GM18867 (cell line): Measurements from ENCODE around the gene CHTF18.
"Not testable (repeated sequence)": the region's sequence is repeated elsewhere in the genome, so short reads cannot be mapped to it uniquely, and the experiment has no call there.

Experiments
- ATAC-seq: cut with Tn5 transposase; IDR thresholded peaks from one replicate; pipeline ENCODE4 v1.9.1; 2021; ENCODE audit warnings: mild to moderate bottlenecking, moderate library complexity; ENCODE audit not compliant: unreplicated experiment

The CHTF18 gene

DNA sequence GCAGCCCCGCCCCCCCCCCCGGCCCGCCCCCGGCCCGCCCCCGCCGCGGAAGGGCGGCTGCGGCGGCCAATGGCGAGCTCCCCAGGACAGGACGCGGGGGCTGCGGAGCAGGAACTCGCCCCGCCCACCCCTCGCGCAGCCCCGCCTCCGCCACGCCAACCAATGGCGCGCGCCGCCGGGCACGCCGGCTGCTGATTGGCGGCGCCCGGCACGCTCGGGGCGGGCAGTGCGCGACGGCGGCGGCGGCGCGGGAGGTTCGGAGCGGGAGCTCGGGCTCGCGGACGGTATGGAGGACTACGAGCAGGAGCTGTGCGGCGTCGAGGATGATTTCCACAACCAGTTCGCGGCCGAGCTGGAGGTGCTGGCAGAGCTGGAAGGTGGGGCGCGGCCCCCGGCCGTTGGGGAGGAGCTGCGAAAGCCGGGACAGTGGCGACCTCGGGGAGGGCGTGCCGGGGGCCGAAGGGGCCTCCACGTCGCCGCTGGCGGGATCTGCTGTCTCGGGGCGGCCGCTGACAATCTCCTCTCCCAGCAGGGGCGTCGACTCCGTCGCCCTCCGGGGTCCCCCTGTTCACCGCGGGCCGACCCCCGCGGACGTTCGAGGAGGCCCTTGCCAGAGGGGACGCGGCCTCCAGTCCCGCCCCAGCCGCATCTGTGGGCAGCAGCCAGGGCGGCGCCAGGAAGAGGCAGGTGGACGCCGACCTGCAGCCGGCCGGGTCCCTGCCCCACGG, at the start of gene CHTF18:
CHTF18 (plus strand) TSS at position 222 of the 728 bp plus-strand sequence; CDS start at position 287, 65 bp downstream.
- ATAC-seq = peak; percentile 67

DNA sequence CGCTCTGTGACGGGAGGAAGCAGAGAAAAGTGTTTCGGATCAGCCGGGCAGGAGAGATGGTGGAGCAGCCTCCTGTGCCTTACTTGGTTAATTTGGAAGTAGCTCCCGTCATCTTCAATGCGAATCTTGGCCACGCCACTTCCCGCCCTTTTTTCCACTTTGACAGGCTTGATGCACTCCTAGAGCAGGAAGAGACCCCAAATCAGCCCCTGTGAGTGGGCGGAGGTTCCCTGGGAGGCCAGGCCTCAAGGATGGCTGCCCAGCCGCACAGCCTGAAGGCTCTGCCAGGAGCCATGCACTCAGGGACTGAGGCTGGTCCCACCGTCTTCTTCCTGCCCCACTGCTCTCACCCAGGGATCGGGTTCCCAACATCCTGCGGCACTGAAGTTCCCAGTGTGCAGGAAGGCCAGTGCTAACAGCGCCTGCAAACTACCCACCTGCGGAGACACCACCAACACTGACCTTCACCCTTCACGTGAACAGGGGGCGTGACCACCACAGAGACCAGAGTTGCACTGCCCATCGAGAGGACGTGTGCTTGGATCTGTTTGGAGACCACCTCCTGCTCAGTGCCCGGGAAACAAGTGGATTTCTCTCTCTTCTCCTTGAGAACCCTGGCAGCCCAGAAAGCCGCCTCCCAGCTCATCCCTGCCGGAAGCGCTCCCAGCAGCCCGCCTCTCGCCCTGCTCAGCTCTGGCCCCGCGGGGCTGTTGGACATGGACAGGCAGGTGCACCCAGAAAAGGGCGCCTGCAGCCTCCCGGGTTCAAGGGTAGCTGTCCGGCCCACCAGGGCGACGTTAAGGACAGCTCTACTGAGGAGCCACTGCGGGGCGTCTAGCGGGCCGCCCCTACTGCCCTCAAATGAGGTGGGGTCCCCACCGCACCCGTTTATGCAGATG, 48.6 kb upstream of the CHTF18 start:
- no peak for ATAC-seq

DNA sequence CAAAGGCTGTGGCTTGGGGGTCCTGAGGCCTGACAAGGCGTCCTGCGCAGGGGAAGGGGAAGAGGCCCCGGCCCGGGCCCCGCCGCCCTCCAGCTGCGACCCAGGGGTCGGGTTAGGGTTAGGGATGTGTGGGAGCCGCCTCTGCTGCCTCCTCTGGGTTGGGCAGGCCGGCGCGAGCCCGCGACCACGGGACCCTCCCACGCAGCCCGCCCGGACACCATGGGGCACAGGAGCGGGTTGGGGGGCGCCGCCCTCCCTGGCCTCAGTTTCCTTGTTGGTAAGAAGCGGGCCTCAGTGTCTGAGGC, 48.0 kb upstream of the CHTF18 start:
- ATAC-seq = peak; percentile 10

DNA sequence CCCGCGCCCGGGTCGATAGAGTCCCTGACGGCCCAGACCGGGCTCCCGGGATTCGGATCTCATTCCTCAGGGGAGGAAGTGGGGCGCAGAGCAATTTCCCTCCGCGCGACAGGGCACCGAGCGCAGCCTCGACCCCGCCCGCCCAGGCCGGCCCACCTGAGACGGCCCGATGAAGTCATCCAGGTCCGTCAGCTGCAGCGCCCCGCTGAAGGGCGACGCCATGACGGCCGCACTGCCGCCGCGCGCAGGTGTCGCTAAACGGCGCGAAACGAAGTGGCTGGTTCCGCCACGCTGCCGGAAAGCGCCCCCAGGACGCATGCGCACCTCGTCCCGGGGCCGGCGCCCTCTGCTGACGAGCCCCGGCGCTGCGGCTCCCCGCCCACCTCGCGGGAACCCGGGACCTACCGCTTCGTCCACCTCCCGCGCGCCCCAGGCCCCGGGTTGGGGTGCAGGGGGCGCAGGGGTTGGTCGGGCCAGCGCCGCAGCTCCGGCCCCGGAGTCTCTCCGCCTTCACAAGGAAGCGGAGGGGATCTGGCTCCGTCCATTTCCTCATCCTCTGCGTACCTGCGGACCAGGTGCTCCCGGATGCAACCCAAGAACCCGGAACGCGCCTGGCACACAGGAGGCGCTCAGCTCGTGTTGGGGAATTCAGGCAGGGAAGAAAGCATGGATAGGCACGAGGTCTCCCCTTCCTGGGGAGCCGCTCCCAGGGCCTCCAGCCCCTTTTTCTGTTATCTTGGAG, 47.5 kb upstream of the CHTF18 start, which contains the start of gene CIAO3:
CIAO3 (minus strand) TSS at position 234 of the 742 bp plus-strand sequence; CDS start at position 222, 12 bp downstream.
- ATAC-seq = peak; percentile 68

DNA sequence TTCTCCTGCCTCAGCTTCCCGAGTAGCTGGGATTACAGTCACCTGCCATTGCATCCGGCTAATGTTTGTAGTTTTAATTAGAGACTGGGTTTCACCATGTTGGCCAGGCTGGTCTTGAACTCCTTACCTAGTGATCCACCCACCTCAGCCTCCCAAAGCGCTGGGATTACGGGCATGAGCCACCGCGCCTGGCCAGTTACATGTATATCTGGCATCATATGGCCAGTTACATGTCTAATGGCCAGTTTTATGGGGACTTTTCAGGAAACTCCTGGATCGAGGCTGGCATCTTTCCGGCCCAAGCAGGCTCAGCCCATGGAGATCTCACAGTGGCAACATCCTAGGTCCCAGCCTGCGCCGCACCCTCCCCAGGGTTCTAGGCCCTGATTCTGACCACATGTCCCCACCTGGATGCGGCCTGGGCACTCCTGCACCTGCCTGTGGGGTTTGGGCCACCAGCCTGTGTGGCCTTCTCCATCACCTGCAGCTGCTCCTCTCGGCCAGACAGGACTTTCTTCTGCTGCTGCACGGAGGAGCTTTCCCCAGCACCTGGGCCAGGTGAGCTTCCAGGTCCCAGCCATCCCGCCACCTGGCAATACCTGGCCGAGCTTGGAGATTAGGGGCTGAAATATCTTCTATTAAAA, 46.3 kb upstream of the CHTF18 start:
- ATAC-seq = no peak

DNA sequence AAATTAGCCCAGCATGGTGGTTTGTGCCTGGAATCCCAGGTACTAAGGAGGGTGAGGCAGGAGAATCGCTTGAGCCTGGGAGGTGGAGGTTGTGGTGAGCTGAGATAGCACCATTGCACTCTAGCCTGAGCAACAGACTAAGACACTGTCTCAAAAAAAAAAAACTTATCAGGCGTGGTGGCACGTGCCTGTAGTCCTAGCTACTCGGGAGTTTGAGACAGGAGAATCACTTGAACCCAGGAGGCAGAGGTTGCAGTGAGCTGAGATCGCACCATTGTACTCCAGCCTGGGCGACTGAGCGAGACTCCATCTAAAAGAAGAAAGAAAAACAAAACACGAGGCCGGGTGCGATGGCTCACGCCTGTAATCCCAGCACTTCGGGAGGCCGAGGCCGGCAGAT, 45.5 kb upstream of the CHTF18 start:
- ATAC-seq = not testable (repeated sequence)

DNA sequence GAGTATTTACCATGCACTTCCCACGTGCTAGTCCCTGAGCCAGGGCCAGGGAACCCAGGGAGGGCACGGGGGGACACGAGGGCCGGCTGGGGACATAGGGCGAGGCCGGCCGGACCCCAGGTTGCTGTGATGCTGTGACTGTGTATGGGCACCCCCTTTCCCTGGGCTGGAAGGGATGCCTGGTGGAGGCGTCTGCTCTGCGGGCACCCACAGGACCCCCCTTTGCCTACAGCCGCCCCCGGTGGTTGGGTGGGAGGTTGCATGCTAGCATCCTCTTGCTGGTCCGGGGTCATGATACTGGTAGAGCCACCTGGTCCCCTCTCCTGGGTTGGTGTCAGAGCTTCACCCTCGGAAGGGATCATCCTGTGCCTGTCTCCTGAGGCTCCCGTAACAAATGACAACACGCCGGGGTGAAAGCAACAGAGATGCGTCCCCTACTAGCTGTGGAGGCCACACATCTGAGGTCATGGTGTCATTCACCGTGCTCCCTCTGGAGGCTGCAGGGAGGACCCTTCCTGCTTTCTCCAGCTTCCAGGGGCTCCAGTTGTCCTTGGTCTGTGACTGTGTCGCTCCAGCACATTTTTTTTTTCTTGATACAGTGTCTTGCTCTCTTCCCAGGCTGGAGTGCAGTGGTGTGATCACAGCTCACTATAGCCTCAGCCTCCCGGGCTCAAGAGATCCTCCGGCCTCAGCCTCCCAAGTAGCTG, 44.5 kb upstream of the CHTF18 start:
- no peak for ATAC-seq

DNA sequence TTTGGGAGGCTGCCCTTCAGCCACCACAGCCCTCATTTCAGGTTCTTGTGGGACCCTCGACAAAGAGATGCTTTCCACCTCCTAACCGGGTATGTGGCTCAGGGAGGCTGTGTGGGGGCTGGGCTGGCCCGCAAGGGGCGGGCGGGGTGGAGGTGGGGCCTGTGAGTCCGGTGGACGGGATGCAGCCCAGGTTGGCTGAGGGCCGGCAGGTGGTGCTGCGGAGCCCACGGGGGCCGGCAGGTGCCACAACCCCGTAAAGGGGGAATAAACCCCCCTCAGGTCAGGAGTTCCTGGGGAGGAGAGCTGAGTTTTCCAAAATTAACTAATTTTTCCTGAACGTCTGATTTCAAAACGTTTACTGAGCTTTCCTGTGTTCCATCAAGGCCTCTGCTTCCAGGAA, 42.7 kb upstream of the CHTF18 start:
- ATAC-seq = no peak

DNA sequence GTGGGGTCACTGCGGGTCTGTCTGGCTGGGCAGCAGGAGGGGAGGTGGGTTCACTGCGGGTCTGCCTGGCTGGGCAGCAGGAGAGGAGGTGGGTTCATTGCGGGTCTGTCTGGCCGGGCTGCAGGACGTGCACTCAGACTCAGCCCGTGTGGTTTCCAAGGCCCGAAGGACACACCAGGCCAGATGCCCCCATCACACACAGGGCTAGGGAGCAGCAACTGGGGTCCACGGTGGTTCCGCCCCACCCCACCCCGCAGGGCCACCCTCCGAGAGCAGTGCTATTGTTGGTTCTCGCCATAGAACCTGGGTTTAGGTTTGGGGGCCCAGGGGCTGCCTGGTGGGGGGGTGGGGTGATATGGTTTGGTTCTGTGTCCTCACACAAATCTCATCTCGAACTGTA, 41.8 kb upstream of the CHTF18 start:
- ATAC-seq = no peak

DNA sequence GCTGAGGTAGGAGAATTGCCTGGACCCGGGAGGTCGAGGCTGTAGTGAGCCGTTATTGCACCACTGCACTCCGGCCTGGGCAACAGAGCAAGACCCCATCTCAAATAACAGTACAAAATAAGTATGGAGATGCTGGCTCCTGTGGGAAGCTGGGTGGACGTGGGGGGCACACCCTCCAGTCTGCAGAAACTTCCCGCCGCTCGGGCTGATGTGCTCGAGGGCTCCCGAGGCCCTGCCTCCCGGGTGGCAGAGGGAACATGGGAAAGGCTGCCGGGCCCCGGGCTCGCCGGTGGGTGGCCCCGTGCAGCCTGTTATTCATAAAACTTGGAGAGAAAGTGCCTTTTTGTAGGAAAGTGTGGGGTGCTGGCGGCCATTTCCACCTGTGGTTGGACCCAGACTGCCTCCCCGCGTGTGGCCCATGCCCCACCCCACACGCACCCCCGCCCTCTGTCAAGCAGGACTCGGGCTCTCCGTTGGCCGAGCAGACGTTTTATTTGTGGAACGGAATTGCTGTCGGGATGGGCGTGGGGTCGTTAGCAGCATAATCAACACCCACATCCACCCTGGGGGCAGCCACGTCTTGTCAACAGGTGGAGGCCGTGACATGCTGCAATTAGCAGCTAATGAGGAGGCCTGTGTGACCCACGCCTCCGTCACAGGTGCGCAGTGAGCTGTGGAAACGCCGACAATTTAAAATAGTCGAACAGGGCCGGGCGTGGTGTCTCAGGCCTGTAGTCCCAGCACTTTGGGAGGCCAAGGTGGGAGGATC, 40.3 kb upstream of the CHTF18 start:
- no peak for ATAC-seq

DNA sequence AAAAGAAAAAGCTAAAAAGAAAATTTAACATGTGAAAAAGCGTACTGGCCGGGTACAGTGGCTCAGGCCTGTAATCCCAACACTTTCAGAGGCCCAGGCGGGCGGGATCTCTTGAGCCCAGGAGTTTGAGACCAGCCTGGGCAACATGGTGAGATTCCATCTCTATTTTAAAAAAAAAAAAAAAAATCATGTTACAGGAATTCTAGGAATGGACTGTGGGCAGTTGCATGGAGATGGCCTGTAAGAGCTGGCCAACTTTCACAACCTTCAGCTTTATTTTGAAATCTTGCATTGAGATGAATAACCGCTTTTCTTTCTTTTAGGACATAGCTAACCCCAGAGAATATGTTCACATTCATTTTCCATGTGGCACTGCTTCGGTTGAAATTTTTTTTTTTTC, 39.4 kb upstream of the CHTF18 start:
- ATAC-seq = no peak

DNA sequence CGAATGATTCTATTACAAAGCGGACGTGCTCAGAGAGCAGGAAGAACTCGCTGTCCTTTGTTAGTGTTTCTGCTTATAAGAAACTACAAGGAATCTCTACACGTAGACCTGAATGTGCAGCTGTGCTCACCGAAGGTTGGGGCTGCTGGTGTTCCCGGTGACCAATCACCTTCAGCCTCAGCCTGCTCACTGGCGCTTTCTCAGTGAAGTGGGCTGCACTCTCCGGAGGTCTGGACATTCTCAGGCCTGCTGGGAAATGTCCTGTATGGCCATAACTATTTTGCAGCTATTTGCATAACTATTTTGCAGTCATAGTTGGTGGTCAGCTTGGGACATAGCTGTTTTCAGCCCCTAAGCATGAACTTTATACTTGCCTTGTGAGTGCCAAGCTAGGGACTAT, 37.9 kb upstream of the CHTF18 start:
- ATAC-seq = no peak

DNA sequence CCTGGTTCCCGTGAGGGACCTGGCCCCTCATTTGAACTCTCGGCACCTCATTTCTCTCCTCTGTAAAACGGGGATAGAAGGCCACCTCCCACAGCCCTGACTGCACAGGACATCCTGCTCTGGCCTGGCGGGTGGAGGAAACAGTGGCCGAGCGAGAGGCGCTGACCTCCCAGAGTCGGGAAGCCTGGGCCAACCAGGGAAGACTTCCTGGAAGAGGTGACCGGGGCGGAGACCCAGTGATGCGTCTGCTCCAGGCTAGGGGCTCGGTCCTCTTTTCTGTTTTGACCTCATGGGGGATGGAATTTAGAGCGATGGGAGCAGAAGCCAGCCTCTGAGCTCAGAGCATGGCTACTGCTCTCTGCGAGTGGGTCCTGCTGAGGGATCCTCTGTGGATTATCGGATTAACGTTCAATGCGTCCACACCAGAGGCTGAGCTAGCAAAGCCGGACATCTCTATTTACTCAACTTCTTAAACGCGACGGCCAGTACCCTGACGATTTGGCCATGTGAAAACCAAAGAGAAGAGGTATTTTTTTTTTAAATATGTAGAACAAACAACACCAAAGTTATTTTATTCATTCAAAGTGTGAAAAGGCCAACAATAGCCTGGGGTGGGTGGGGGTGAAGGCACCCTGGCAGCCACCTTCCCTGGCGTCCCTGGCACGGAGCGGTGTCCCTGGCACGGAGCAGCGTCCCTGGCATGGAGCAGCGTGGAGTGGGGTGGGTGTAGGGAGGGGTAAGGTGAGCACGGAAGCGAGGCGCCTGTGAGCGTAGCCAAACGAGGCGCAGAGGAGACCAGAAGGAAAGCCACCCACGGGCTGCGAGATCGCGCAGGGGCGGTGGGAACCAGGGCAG, 37.0 kb upstream of the CHTF18 start:
- no peak for ATAC-seq

DNA sequence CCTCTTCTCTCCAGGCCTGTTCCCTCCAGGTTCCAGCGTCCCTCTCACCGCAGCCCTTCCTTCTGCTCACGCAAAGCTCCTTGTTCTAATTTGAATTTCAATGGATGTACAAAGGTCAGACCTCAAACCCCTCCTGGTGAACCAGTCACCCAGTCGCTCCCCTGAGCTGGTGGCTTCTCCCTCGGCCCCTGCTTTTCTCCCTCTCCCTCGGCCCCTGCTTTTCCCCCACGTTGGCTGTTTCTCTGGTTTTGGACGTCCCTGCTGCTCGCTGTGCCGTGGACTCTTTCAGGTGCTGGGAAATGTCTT, 36.5 kb upstream of the CHTF18 start:
- ATAC-seq = no peak

DNA sequence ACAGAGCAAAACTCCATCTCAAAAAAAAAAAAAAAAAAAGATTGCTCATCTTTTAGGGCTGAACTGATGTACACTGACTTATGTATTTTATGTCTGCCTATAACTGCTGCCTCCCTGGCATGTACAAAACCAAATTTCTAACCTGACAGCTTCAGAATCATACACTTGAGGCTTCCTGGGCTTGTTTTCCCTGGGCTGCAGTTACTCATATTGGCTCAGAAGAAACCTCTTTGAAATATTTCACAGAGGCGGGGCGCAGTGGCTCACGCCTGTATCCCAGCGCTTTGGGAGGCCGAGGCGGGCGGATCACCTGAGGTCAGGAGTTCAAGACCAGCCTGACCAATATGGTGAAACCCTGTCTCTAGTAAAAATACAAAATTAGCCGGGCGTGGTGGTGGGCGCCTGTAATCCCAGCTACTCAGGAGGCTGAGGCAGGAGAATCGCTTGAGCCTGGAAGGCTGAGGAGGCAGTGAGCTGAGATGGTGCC, 34.3 kb upstream of the CHTF18 start:
- not testable (repeated sequence) for ATAC-seq

DNA sequence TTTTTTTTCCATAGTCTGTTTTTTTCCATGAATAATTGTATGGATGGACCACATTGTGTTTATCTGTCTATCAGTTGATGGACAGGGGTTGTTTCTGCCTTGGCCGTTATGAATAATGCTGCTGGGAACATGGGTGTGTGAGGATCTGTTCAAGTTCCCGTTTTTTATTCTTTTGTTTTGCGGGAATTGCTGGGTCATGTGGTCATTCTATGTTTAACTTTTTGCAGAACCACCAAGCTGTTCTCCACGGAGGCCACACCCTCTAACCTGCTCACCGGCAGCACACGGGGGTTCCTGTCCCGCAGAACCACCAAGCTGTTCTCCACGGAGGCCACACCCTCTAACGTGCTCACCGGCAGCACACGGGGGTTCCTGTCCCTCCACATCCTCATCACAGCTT, 33.8 kb upstream of the CHTF18 start:
- ATAC-seq = no peak

DNA sequence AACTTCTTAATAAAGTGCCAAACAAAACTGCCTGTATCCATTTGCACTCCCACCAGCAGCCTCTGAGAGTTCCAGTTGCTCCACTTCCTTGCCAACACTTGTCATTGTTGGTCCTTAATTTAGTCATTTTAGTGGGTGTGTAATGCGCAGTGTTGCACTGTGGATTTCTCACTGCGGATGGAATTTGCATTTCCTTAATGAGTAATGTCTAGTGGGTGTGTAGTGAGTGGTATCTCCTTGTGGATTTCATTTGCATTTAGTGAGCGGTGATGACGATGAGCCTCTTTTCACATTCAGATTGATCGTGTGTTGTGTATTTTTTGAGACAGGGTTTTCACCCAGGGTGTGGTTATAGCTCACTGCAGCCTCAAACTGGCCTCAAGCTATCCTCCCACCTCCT, 32.0 kb upstream of the CHTF18 start:
- no peak for ATAC-seq

DNA sequence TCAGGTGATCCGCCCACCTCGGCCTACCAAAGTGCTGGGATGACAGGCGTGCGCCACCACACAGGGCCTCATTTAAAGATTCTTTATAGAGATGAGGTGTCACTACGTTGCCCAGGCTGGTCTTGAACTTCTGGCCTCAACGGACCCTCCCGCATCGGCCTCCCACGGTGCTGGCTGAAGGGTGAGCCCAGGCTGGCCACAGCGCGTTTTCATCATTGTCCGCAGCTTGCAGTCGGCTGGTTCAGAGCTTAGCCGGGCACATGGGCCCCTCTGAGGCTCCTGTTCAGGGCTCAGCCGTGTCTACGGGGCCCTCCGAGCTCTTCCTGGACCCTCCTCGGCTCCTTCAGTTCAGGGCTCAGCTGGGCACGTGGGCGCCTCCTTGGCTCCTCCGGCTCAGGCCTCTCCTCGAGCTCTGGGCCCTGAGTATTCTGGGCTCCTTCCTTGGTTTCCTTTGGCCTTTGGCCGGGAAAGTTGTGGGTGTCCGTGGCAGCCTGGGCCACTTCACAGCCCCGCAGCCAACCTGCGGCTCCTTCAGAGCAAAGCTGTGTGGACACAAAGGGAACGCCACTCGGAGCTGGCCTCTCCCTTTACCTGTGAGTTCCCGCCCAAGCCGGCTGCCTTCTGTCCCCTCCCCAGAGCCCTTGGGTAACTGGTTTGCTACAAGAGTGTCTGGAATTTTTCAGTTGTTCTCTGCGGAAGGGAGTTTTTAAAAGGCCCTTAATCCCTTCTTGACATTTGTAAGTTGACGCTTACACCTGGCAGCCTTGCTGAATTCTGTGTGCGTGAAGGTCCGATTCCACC, 29.1 kb upstream of the CHTF18 start:
- no peak for ATAC-seq
